Fibroblast of villous mesenchyme (primary cell): ENCODE data around the gene C16orf89. TPM values are rescaled to one million over a fixed set of nuclear protein-coding genes. Genes with fewer than 3 reads are reported as not detected.
"Not testable (repeated sequence)": the region's sequence is repeated elsewhere in the genome, so short reads cannot be mapped to it uniquely, and the experiment has no call there.

Experiments
- DNase-seq: peaks from one replicate; pipeline ENCODE4 v3.0.0-alpha.2; 2010; ENCODE audit warnings: low read depth
- H3K4me3 ChIP-seq: 2 replicates; pipeline ENCODE4 v1.5.1; 2011; ENCODE audit warnings: low read depth, mild to moderate bottlenecking, low read length
- total RNA-seq: library from RNA; depleted of rRNA; stranded (reverse); fragments of >200 nt; gene quantifications from 2 replicates; pipeline ENCODE4 v1.2.3, GENCODE V29; 2012
- TF ChIP-seq, protein P1 (sequence below): IDR thresholded peaks from 2 replicates; pipeline ENCODE4 v1.5.1; 2012; ENCODE audit warnings: low read depth, mild to moderate bottlenecking, low read length; ENCODE audit not compliant: insufficient read depth

The C16orf89 gene
- total RNA-seq, result not detected in 2 replicates

GRCh38 chr16:5065813-5066212 lies at the start of gene C16orf89:
TSS of gene C16orf89 (minus strand) at chr16:5065956. CDS start at chr16:5065908, 48 bp downstream.
- DNase-seq, result no peak
- TF ChIP-seq, protein P1, sequence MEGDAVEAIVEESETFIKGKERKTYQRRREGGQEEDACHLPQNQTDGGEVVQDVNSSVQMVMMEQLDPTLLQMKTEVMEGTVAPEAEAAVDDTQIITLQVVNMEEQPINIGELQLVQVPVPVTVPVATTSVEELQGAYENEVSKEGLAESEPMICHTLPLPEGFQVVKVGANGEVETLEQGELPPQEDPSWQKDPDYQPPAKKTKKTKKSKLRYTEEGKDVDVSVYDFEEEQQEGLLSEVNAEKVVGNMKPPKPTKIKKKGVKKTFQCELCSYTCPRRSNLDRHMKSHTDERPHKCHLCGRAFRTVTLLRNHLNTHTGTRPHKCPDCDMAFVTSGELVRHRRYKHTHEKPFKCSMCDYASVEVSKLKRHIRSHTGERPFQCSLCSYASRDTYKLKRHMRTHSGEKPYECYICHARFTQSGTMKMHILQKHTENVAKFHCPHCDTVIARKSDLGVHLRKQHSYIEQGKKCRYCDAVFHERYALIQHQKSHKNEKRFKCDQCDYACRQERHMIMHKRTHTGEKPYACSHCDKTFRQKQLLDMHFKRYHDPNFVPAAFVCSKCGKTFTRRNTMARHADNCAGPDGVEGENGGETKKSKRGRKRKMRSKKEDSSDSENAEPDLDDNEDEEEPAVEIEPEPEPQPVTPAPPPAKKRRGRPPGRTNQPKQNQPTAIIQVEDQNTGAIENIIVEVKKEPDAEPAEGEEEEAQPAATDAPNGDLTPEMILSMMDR, result no peak
- H3K4me3 ChIP-seq, result no peak within 1 kb of the TSS

GRCh38 chr16:5110933-5111332 lies 45.2 kb upstream of the C16orf89 start:
- H3K4me3 ChIP-seq, DNase-seq: not testable (repeated sequence)

GRCh38 chr16:5108505-5109158 lies 42.9 kb upstream of the C16orf89 start:
- H3K4me3 ChIP-seq, result no peak overlapping the region
- no peak for DNase-seq
- TF ChIP-seq, protein P1, result no peak

GRCh38 chr16:5105039-5105438 lies 39.3 kb upstream of the C16orf89 start:
- H3K4me3 ChIP-seq, DNase-seq: not testable (repeated sequence)

DNA sequence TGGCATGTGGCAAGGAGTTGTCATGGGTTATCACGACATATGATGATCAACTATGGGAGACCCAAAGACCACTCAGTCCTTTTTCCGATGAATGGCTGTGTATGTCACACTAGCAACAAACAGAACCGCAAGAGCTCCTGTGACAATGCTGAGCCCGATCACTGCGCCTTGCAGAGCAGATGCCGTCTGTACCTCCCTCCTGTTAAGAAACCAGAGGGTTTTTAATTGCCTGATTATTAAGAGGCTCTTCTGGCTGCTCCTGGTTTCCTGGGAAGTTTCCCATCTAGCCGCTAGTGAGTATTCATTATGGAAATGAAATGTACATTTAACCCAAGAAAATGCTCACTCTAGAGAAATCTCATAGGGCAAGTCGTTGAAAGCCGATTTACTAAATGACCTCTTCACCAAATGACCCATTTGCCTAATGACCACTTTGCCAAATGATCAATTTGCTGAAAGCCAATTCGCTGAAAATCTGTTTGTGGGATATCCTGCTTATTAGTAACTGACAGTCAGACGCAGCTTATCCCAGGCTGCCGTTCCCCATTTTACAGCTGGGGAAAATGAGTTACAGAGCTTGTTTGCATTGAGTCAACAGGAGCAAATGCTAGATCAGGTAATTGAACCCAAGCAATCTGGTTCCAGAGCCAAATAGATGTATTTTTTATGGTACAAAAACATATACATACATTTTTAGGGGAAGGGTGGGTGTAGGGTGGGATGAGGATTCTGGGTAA lies 37.7 kb upstream of the C16orf89 start:
- H3K4me3 ChIP-seq, DNase-seq: not testable (repeated sequence)

- H3K4me3 ChIP-seq, DNase-seq: not testable (repeated sequence)
These were observed 33.4 kb upstream of the C16orf89 start for GRCh38 chr16:5099174-5099573.

GRCh38 chr16:5098221-5099159 lies 32.7 kb upstream of the C16orf89 start:
- peak overlapping the region; percentile 64 for H3K4me3 ChIP-seq
- peak; percentile 57 for DNase-seq

GRCh38 chr16:5097470-5098220 lies 31.9 kb upstream of the C16orf89 start, which contains the start of gene EEF2KMT:
TSS of gene EEF2KMT (minus strand) at chr16:5097795. CDS start at chr16:5097739, 56 bp downstream.
- H3K4me3 ChIP-seq, result peak within 1 kb of the TSS; percentile 64
- DNase-seq, result peak; percentile 100

DNA sequence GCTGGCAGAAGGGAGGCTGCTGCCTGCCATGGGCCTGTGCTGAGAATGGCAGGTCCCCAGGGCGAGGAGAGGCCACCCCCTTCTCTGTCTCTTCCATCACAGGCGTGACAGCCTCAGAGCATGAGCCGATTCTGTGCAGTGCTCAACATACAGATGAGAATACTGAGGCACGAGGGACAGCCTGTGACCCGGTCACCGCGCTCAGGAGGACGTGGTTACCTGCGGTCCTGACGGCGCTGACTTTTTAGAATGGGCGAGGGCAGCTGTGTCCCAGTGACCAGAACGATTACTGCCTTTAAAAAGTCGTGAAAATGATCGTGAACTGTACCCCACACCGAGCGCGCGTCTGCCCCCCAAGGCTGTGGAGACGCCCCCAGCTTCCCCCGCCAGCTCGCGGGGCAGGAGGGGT lies 31.3 kb upstream of the C16orf89 start:
- H3K4me3 ChIP-seq, result peak overlapping the region; percentile 56
- DNase-seq, result not testable (repeated sequence)

DNA sequence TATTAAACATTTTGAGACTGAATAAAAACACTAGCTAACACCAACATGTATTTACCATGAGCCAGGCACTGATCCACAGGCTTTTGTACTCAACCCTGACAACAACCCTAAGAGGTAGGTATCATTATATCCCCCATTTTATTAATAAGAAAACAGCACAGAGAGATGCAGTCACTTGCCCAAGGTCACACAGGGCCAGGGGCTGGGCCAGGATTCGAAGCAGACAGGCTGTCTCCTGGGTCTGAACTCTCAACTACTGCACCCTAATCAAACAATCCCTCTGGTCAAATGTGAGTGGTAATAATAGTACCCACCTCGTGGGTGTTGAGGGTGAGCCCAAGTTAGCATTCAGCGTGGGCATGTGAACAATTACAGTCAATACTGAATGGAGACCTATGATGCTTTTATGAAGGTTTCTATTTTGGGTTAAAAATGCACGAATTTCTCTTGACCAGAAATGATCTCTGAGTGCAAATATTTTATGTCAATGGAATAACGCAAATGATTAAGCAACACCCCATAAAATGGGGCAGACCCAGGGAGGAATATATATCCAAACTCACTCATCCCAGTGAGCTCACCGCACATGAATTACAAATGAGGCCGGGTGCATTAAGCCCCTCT lies 30.8 kb upstream of the C16orf89 start:
- peak; percentile 18 for DNase-seq
- H3K4me3 ChIP-seq, result peak overlapping the region; percentile 56

GRCh38 chr16:5095145-5095830 lies 29.5 kb upstream of the C16orf89 start:
- not testable (repeated sequence) for H3K4me3 ChIP-seq, DNase-seq

DNA sequence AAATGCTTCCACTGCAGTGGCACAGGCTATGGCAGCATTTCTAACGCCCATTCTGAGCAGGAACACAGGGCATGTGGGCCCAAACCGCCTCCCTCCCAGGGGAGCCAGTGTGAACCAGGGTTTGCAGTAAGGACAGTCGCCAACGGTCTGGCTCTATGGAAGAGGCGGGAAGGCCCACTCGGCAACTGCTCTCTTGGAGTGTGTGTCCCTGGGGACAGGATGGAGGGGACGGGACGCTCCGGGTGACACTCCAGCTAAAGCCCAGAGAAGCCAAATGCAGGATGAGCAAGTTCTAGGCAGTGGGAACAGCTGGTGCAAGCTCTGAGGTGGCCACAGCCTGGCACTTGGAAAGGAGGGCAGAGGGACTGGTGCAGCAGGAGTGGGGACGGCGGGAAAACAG lies 28.0 kb upstream of the C16orf89 start:
- not testable (repeated sequence) for DNase-seq, H3K4me3 ChIP-seq

DNA sequence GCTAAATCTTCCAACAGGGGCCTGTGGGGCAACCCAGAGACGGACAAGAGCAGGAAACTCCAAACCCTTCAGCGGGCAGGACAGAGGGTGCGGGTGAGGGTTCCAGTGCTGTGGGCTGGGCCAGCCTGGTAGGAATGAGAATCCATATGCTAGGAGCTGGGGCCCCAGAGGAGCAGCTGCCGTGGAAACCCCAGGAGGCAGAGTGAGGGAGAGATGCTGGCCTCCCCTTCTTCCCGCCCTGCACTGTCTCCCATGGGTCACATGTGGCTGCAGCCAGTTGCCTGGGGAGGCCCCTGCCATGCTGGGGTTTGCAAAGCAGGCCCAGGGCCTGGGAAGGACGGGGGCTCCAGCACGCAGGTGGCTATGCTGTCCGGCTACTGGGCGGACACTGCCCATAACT lies 27.3 kb upstream of the C16orf89 start:
- DNase-seq, H3K4me3 ChIP-seq: not testable (repeated sequence)

- not testable (repeated sequence) for DNase-seq, H3K4me3 ChIP-seq
These were observed 24.8 kb upstream of the C16orf89 start for GRCh38 chr16:5090592-5090991.
